Fibroblast of skin of left quadriceps (primary cell): ENCODE results near the gene RARRES1.

Experiments
- DNase-seq, 2 experiments: peaks; one replicate each; pipeline ENCODE4 v3.0.0-alpha.2; 2013; ENCODE audit warnings: low read depth in 2 of 2

RARRES1 gene

DNA sequence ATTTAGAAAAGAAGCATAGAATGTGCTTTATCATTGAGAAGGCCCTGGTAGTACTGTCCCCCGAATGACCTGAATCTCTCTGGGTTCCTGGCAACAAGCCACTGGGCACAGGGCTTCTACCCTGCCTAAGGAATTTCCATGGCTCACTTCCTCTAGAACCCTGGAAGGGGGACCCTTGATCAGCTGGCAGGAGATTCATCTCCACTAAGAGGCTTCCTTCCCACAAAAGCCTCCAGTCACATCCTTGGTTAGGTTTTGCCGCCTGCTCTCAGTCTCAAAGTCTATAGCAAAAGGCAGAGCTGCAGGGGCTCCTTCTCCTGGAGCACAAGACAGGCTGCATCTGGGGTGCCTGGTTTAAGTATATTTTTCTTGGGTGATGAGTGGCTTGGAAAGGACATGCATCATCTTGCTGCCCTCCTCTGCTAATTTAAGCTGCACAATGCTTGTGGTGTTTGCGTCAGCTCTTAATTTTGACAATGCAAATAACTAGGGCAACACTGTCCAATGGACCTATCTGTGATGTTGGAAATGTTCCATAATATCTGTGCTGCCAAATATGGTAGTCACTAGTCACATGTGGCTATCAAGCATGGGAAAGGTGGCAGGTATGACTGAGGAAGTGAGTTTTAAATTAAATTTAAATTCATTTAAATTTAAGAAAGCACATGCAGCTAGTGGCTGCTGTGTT, 33.4 kb upstream of the RARRES1 start:
- no peak for DNase-seq

DNA sequence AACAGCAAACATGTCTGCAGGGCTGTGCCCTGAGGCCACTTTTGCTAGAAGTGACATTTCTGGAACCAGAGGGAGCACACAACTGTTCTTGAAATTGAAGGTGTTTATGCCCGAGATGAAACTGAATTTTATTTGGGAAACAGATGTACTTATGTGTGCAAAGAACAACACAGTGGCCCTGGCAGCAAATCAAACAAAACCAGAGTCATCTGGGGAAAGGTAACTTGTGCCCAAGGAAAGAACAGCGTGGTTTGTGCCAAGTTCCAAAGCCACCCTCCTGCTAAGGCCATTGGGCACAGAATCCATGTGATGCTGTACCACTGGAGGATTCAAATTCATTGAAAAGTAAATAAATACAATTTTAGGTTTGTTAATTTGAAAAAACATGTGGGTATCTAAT, 31.2 kb upstream of the RARRES1 start:
- DNase-seq = no peak

DNA sequence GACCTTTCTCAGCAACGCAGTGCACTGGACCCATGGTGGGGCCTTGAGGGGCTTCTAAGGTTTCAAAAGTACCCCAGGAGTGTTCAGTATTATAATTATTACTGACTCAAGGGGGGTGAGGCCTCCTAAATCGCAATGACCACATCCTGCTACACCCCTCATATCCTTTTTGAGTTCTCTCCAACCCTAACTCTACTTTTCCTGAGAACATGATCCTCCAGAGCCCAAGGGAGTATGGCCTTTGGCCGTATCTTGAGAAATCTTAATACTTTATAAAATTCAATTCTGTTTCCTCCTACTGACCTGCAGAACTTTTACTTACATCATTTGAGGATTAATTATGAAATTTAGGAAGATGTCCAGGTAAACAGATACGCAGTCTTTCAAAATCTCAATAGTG, 30.4 kb upstream of the RARRES1 start:
- DNase-seq = no peak

DNA sequence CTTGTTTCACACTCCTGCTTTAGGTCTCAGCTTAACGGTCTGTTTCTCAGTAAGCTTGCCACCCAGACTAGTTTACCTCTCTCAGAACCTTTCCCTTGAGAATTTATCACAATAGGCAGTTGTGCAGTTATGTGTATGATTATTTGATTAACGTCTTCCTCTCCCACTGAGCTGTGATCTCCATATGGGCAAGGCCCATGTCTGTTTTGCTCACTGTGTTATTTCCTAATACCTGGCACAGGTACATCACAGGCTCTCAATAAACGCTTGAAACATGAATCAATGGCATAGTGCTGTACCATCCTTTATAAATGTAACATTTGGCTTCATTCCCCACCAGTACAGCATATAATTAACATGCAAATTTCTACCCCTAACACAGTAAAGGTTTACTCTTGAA, 29.1 kb upstream of the RARRES1 start:
- no peak for DNase-seq

DNA sequence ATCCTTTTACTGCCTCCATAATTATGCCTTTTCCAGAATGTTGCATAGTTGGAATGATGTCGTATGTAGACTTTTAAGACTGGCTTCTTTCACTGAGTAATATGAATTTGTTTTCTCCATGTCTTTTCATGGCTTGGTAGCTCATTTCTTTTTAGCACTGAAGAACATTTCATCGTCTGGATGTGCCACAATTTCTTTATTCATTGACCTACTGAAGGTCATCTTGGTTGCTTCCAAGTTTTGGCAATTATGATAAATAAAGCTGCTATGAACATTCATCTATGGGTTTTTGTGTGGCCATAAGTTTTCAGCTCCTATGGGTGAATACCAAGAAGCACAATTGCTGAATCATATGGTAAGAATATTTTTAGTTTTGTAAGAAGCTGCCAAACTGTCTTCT, 23.2 kb upstream of the RARRES1 start:
- DNase-seq = no peak

DNA sequence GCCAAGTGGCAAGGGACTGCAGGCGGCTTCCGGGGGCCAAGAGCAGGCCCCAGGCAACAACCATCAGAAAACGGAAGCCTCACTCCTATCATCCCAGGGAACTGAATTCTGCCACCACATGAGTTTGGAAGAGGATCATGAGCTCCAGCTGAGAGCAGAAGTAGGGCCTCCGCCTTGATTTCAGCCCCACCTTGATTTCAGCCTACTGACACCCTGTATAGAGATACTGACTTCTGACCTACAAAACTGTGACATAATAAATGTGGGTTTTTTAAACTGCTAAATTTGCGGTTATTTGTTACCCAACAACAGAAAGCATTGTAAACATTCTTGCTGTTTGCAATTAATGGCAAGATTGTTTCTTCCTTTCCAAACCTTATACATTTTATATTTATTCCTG, 21.6 kb upstream of the RARRES1 start:
- DNase-seq = no peak

- DNase-seq = no peak
Measured at GRCh38 chr3:158751316-158751715, 19.1 kb upstream of the RARRES1 start.

- DNase-seq = no peak
Measured at GRCh38 chr3:158750016-158750415, 17.8 kb upstream of the RARRES1 start.

DNA sequence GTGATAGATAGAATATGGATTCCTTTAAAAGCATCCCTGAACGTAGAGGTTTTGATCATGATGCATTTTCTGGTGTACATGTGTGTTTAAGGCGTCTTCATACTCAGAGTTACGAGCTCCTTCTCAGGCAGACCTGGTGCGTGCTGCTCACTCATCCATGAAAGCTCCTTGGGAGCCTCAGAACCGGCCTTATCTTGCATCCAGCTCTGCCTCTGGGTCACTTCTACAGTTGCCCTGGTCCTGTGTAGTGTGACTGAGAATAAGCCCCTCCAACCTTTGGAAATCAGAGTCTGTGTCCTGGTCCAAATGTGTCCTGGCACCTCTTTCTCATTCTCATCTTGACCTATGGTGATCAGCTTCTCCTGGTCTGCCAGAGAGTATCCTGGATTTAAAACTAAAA, 17.3 kb upstream of the RARRES1 start:
- no peak for DNase-seq

DNA sequence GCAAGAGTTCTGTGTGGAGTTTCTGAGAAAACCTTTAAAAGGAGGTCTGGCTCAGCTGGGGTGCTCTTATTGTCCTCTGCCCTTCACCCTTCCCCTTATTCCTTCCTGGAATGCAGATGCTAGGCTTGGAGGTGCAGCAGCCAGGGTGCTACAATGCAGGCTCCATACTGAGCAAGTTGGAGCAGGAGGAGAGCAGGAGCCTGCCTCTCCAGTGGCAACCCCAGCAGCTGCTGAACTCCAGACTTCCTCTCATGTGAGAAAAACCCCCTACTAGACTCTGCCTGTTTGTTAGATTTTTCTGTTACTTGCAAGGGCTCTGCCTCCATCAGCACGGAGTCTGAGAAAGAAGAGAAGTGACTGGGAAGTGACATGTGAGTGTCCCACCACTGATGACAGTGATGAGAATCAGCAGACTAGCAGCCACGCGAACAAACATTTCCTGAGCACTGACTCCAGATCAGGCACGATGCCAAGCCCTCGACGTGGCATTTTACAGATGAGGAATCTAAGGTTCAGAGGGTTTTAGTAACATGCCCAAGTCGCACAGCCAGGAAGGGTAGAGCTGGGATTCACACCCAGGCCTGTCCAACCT, 16.1 kb upstream of the RARRES1 start:
- no peak for DNase-seq

DNA sequence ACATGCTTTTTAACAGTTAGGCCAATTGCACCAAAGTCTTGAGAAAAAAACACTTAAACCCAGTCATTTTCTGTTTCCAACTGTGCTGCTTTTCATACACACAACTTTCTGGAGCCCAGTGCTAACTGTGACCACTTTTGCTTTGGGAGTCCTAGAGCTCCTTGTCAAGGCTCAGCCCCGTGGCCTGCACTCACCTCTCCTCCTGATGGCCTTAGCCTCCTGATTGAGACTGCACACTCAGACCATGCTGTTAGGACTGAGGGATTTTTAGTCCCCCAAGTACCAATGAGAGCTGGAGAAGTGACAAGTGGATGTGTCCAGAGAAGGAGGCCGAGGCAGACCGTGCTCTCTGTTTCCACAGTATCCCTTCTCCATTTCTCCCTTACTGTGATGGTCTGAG, 15.2 kb upstream of the RARRES1 start:
- DNase-seq = no peak

GRCh38 chr3:158745551-158745950, 13.3 kb upstream of the RARRES1 start:
- no peak for DNase-seq

DNA sequence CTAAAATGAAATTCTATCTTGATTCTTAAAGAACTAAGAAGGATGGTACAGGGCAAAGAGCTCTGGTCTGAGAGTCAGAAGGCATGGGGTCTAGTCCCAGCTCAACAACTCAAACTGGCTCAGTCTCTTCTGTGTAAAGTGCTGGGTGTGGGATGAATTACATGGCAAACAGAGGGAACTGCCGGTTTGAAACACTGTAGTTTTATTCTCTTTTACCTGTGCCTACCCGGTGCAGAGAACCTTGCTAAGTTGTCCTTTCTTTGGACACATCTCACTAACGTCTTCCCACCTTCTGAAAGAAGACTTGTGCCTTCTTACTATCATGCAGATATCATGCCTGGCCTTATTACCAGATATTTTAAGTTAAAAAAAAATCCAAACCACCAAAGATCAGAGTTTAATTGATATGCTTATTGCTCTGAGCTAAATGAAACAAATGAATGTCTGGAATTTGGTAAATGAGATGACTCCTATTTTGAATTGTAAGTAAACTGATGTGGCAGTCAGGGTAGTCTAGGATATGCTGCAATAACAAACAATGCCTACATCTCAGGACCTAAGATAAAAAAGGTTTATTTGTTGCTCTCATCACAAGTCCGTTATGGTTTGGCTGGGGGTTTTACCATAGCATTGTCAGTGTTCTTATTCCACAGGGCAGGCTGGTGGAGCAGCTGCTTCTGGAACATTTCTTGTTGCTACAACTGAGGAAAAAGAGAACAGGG, 12.5 kb upstream of the RARRES1 start:
- no peak for DNase-seq

- no peak for DNase-seq
Measured at GRCh38 chr3:158743664-158744566, 11.7 kb upstream of the RARRES1 start.

DNA sequence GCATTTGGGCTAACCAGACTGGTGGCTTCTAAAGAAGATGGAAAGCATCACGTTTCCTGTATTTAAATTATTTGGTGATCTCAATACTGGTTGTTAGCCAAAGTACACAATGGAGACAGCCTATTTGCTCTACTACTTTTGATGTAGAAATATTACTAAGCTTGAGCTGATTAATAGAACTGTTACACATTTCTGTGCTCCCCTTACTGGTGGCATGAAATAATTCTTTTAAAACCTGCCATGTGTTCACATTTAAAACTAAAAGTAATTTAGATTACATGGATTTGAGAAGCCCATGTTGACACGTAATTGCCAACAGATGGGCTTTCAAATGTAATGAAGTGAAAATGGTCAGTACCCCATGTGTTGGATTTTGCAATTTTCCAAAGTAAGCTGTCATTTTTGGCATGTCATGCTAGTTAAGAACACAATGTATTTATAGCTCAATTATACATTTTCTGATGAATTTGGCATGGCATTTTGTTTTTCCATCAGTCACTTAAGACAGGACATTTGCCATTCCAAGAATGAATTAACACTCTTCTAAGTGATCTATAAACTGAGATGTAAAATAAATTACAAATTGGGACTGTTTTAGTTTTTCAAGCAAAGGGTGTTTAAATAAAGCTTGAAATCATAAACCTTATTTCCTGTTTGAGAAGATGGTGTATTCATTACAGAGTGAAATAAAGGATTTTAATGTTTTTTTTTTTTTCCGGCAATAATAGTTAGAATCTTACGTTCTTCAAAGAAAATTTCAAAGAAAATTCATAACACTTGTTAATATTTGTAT, 10.8 kb upstream of the RARRES1 start:
- peak; percentile 89 to 90 for DNase-seq

- DNase-seq = no peak
Measured at GRCh38 chr3:158739661-158740060, 7.4 kb upstream of the RARRES1 start.

DNA sequence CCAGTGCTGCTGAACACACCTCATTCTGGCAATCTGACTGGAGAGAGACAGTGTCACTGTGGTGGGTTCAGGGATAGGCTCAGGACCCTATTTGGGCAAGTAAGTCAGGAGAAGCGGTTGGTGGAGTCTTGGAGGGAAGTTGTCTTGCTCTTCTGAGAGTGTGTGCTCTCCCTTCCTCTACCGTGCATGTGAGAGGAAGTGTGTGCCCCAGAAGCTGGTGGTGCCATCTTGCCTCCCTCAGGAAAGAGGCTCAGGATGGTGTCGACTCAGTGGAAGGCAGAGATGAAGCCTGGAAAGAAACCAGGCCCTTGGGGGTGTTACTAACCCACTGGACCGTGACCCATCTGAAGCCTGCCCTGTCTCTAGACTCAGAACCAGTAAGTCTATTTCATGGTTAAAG, 6.8 kb upstream of the RARRES1 start:
- no peak for DNase-seq

GRCh38 chr3:158738653-158739052, 6.4 kb upstream of the RARRES1 start:
- DNase-seq = no peak

GRCh38 chr3:158737976-158738615, 5.8 kb upstream of the RARRES1 start:
- no peak for DNase-seq

- no peak for DNase-seq
Measured at GRCh38 chr3:158737410-158737809, 5.2 kb upstream of the RARRES1 start.
